Hypothalamus (tissue), 51 donors: ENCODE results near the gene KL.

Experiments
- DNase-seq, 51 donors: peaks; one replicate each; lab custom pipeline; 2025; lab: John Stamatoyannopoulos, UW

Gene KL

DNA sequence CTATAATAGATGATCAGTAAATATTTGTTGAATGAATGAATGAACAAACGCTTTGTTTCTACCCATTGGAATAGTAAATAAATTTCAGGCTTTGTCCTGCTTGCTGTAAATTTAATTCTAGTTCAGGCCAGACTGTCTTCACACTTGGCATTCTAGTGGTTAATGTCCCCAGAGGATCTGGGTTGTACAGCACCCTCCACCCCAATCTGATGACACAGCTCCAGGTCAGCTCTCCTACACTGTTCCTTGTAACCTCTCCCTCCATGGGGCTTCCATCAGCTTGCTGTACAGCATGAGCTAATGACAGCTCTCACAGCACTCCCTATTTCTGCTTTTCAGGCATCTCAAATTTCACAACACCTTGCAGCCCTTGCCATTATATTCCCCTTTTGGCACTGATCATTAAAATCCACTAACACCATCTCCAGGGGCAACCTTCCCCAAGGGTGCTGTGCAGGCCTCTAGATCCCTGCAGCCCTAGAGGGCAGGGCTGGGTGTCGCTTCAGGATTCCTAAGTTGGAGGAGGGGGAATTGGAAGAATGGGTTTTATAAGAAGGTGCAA lies 12.7 kb upstream of the KL start:
- no peak for DNase-seq

DNA sequence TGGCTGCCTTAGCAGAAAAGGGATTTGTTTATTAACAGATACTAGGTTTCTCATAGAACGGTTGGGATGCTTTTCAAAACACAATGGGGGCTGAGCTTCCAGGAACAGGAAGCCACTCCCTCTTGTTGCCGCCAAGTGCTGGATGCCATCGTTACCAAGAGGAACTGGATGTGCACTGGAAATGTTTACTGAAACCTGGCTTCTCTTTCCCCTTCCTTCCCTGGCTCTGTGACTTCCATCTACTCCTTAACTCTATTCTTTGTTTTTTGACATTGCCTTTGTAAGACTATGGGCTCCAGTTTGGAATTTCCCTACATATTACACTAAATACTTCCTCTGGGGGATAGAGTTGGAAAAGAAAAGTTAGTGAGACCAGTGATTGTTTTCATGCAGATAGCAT lies 11.7 kb upstream of the KL start:
- peak in 1 of 51 donors; percentile 7 for DNase-seq

DNA sequence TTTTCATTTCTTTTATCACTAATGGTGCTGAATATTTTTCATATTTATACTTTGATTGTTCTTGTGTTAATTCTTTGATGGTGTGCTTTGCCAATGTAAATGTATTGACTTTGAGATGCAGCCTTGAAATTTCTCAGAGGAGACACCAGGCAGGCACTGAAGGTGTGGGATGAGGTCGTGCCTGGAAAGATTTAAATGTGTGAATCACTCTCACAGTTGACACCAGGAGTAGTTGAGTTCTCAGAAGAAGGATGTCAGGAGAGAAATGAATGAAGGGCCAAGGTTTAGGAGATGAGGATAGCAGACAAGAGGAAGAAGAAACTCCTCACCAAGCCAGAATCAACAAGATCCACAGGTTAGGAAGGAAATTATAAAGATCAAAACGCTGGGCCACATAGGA lies 10.1 kb upstream of the KL start:
- no peak for DNase-seq

DNA sequence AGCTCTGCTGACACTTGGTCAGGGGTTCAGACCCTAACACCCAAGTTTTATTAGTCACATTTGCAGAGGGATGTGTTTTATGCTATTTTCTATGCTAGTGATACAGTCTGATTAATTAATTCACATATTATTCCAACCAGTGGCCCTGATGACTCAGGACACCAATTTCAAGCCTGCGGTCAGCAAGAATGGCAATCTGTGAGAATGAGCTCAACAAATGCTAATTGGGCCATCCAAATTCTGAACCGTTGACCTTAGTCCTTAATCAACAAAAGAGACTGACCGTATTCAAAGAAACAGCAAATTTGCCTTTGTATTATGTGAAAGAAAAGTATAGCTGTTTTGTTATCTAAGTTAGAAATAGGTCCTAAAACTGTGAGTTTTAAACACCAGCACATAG lies 9.6 kb upstream of the KL start:
- DNase-seq = no peak

DNA sequence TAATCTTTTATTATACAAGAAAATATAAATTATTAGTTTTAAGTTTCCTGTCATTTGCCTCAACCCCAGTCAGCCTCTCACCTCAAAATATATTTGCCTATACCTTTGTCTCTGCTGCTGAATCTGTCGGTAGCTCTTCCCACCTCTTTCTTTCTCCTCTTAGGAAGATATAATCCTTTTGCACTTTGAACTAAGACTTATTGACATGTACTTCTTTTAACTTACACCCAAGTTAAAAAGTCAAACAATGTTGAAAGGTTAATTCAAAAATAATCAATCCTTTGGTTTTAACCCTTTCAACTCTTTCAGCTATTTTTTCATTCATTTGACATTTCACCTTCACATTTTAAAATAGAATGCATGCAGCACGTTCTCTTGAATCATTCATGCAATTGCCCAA lies 9.0 kb upstream of the KL start:
- no peak for DNase-seq

DNA sequence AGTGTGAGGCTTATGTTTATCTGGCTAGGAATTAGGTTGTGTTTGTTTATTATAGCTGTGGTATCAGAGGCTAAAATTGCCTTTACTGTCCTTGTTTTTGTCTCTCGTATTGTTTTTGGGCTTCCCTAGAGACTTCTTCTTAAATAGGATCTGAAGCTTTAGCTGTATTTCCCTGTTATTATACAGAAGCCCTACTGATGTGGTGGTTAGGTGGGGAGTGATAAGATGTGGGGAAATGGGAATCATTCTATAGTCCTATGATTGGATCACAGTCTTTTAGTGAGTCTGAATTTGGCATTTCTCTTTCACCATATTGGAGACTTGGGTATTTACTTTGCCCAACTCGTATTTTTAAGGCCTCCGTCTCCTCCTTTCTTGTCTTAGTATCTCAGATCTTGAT lies 8.3 kb upstream of the KL start:
- DNase-seq = no peak

DNA sequence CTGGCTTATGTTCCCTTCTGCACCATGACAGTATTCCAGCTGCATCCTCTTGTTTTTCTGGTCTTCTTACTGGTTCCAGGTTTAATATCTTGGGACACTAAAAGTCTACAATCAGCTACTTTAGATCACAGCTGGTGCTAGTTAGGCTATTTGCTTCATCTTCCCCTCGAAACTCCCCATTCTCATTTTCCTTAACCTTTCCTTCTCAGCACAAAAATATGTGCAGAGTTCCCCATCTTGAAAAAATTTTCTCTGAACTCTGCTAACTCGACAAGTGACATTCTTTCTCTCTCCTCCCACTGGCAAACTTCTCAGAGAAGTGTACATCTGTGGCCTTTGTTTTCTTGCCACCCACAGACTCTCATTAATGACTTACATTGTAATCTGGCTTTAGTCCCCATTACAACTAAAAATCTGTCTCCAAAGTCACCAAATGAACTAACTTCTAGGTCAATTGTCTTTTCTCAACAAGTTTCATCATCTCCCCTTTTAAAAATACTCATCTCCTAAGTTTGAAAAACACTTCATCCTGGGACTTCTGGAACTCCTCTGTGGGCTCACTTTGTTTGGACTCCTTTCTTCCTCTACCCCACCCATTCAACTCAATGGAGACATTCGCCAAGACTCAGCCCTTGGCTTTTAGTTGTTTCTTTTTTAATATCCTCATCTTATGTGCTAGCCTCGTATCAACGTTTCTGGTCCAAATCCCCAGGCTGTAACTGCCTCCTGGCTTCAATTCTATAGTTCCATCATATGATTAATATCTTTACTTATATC lies 7.1 kb upstream of the KL start:
- DNase-seq = no peak

DNA sequence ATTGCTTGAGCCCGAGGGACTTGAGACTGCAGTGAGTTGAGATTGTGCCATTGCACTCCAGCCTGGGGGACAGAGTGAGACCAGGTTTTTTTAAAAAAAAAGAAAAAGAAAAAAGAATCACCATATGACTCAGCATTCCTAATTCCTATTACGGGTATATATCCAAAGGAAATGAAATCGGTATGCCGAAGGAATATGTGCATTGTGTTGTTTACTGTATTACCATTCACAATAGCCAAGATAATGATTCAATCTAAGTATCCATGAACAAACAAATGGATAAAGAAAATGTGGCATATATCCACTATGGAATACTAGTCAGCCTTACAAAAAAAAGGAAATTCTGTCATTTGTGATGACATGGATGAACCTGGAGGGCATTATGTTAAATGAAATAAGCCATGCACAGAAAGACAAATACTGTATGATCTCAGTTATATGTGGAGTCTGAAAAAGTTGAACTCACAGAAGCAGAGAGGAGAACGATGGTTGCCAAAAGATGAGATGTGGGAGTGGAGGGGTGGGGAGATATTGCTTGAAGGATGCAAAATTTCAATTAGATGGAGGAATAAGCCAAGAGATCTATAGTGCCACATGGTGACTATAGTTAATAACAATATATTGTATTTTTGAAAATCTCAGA lies 4.3 kb upstream of the KL start:
- DNase-seq = no peak

DNA sequence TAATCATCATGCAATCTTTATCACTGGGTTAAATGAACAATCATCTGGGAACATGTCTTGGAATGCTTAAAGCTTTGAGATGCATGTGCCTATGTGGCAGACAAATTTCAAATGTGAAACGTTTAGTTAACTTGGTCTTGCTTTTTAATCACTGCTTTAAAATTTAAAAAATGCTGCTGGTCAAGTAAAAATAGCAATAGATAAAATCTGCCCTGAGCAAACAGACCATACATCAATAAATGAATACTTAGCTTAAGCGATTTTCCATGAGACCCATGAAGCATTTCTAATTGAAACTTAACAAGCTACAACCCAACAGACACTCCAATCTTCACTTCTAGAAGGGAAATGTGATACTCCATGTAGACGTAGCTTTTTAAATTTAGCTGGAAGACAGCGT lies 1.9 kb upstream of the KL start:
- no peak for DNase-seq

DNA sequence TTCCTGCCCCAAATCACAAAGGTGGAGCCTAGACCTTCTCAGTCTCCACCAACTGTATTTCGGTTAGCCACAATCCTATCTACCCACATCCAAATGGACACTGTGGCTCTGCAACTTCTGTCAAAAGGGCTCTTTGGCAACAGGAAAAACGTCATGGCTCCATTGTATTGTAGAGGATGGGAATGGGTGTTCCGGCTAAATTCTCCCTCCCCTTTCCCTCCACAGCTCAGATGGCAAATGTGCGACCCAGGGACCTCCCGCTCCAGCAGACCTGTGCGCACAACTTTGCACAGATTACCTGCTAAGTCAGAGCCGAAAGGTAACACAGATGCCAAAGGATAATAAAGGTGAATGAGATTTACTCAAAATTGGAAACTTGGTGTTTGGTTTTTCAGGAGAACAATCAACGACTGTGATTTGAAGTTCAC lies 968 bp upstream of the KL start:
- DNase-seq = no peak

DNA sequence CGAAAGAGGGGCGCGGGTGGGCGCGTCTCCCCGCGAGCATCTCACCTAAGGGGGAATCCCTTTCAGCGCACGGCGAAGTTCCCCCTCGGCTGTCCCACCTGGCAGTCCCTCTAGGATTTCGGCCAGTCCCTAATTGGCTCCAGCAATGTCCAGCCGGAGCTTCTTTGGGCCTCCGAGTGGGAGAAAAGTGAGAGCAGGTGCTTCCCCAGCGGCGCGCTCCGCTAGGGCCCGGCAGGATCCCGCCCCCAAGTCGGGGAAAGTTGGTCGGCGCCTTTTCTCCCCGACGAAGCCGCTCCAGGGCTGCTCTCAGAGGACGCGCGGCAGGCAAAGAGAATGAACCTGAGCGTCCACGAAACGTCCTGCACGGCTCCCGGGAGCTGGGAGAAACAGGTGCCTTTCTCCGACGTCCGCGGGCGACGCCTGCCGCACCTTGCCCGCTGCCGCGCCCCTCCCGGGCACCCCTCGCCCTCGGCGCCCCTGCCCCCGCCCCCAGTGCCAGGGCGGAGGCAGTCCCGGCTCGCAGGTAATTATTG lies 366 bp upstream of the KL start:
- no peak for DNase-seq

DNA sequence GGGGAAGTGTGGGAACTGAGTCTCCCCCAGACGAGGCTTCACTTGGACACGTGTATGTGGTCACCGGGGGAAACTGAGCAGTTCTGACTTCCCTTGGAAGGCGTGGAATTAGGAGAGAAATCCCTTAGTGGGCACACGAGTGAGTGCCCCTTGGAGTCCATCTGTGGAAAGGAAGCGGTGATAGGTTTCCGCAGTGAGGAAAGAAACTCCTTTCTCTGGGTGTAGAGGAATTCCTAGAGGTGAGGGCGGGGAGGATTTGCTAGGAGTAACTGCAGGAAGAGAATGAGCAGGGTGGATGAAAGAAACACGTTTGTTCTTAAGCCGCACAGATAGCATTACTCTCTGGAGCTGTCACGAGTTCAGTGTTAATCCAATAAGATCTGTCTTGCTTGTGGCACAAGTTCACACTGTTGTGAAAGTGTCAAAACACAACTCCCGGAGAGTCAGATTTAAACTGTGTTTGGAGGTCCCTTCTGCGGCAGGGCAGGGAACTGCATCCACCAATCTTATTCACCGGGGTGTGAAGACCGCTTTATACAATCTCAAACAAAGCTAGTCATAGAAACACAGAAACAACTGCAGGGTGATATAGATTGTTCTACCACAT lies 1.2 kb downstream of the KL start:
- DNase-seq = peak in 3 of 51 donors; percentile 8 to 39 (median 8)

DNA sequence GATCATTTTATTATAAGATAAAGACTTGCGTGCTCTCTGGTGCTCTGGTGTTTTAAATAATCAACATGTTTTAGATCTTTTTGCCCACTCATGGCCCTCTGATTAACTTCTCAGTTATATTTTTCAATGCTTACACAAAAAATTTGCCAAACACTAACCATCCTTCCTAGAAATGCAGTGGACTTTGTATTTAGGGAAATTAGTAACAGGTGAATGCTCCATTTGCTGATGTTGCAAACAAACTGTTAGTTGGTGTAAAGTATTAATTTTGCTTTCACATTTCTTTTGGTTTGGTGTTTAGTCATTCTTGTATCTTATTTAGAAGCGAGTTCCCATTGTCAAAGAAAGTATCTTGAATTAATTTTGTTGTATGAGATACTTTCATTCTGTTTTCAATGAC lies 2.7 kb downstream of the KL start:
- DNase-seq = no peak

DNA sequence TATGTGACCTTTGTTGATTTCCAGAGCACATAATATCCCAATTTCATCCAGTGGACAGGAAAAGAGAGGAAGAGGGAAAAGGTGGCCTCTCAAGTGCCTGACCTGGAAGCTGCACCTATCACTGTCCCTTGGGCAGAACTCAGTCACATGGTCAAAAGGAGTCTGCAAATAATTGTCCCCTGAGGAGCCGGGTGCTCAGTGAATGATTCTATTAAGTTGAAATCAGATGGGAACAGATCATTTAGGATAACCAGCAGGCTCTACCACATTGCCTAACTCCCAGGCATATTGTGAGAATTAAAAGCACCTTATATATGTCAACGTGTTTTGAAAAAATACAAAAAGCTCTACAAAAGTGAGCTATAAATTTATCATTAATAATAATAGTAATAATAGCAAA lies 6.8 kb downstream of the KL start:
- DNase-seq = no peak

DNA sequence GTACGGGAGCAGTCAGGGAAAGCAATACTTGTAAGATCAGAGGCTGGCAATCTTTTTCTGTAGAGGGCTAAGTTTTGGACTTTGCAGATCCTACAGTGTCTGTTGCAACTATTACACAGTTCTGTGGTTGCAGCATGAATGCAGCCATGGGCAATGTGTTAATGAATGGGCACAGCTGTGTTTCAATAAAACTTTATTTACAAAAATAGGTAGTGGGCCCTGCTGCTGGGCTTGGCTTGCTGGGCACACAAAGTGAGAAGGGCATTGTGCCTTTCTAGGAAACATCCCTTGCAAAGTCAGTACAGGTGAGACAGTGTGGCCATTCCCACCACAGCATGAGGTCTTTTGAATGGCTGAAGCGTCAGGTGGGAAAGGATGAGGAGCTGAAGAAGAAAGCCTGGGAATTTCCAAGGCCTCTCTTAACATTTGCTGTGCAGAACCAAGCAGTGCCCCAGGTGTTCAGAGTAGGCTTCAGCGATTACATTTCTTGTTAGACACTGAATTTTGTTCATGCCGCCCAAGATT lies 9.1 kb downstream of the KL start:
- DNase-seq = no peak

DNA sequence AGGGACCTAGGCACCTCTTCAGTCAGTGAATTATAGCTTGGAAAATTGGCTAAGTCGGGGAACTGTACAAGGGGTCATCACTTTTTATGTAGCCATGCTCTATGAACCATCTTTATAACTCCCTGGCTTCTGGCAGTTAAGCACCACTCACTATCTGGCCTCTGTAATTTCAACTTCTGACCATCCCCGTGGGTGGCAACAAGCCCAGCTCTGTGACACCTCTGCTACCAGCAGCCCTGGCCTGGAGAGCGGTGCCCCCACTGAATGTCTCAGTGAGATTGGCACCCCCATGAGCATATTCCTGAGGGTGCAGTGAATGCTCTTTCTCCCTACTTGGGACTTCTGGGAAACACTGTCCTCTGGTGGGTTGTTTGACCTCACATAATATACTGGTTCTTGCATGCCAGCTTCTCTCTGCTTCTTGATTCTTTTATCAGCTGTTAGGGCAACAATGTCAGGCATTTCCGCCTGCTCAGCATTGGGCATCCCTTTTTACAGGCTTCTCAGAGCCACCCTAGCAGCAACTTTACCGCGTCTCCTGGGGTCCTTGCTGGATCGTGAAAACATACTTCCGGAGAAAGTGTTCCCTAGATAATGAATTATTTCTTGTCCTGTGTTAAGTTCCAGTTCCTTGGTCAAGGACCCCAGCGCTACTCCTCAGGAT lies 10.4 kb downstream of the KL start:
- no peak for DNase-seq

DNA sequence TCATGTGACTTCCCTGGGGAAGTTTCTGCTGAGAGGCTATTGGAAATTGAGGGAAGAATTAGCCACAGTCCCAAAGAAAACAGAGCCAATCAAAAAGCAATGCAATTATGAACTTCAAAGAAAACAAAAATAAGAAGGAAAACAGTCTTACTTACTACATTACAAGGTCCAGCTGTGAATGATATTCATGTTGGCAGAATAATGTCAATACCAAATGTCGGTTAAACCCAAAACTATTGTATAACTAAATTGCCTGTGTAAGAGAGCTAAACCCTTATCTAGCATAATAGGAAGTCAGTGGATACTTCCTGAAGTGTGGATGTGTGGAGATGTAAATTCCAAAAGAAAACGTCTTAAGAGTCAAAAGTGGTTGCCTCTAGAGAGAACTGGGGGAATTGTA lies 12.4 kb downstream of the KL start:
- no peak for DNase-seq

DNA sequence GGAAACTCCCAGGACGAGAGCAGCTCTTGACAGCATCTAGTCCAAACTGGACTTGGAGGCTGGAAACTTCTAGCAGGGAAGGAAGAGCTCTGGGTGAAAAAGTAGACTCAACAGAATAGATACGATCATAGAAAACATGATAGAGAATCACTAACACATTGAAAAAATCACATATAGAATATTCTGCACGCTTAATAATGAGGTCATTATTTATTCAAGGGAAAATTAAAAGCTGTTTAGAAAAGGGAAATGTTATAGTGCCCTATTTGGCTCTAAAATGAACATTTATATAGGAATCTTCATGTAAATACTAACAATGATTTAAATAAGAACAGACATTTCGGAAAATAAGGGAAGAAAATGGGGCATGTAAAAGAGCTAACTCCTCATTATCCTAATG lies 15.1 kb downstream of the KL start:
- no peak for DNase-seq

DNA sequence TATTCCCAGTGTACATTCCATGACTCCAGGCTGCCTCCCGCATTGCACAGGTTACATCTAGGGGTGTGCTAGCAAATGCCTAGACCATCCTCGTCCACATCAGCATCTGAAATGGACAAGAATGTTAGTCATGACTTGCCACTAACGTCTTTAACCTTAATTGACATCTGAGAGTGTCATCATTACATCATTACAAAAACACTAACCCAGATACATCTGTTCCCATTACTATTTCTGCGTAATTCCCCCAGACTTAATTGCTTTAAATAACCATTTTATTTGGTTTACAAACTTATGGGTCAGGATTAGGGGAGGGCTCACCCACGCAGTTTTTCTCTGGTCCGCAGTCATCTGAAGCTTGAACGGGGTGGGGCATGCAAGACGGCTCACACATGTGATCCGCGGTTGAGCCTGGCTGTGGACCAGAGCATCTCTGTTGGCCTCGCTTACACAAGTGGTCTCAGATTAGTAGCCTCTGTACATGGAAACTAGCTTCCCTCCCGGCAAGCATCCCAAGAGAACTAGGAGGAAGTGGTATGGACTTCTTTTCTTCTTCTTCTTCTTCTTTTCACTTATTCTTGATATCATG lies 15.9 kb downstream of the KL start:
- DNase-seq = no peak

DNA sequence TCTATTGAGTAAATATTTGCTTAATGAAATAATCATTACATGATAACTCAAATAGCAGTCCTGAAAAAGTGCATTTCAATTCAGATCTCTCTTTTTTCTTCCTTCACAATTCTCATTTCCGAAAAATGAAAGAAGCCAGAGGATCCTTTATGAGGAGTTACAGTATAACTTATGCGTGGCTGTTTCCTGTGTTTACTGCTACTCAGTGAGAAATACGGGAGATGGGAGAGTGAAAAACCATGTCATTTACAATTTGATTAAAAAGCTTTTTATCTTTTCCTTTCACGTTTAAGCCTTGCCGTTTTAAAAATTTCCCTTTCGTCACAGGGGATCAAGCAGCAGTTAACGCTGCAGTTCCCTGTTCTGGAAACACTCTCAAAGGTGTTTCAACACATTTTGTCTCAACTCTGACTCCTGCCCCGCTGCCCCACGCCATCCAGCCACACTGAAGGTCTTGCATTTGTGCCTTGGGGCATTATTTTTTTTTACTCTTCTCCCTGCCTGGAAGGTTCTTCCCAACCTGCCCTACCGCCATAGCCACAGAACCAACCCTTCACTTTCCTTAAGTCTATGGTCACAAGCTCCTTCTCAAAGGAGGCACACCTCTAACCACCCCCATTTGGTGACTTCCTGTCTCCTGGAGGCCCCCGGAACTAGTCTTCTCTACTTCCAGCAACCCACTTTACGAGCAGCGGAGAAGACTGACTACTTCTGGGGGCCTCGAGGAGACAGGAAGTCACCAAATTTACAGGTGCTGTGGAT lies 17.0 kb downstream of the KL start:
- no peak for DNase-seq
